B cell (primary cell): ENCODE data around the gene ZNF362. TPM values are rescaled to one million over a fixed set of nuclear protein-coding genes. Genes with fewer than 3 reads are reported as not detected.

ENCODE experiments used
- ATAC-seq: fragments of 200-7000 bp; cut with Tn5 transposase; one replicate; pipeline ENCODE4 v1.10.0; 2021; ENCODE audit warnings: low read depth, mild to moderate bottlenecking, moderate number of reproducible peaks, moderate library complexity
- CTCF ChIA-PET: fragments of 350-600 bp; sonication (Branson Sonifier 250); formaldehyde crosslinking; loops from one replicate; lab custom pipeline; 2021; ENCODE audit warnings: antibody characterized with exemption, inconsistent platforms; lab: Charles Lee
- POLR2A ChIA-PET: fragments of 350-600 bp; sonication (Branson Sonifier 250); formaldehyde crosslinking; loops from one replicate; lab custom pipeline; 2021; ENCODE audit warnings: antibody characterized with exemption; lab: Charles Lee
- DNase-seq: peaks from one replicate; pipeline ENCODE4 v3.0.0; 2013
- H2AFZ ChIP-seq: 2 replicates; pipeline ENCODE4 v1.6.1; 2012; ENCODE audit warnings: mild to moderate bottlenecking, low read depth, low read length; ENCODE audit not compliant: insufficient read depth, poor library complexity, severe bottlenecking
- H3K27ac ChIP-seq, 2 donors: 1 replicate in 1 of 2; 2 replicates in 1 of 2; pipeline ENCODE4 v1.5.1; 2012 to 2013; ENCODE audit warnings: low read length in 2 of 2, mild to moderate bottlenecking in 2 of 2, moderate library complexity in 1 of 2
- H3K27me3 ChIP-seq, 4 experiments: fragments of 200-600 bp in 1 of 4; sonication (generic) in 1 of 4; replicated peaks in 1 of 4; 1 replicate in 2 of 4; 2 replicates in 2 of 4; pipeline versions ENCODE4 v1.6.1 to v1.7.0; 2013 to 2016; ENCODE audit warnings: low read length in 3 of 4, mild to moderate bottlenecking in 2 of 4, mixed read lengths in 1 of 4, moderate library complexity in 1 of 4; ENCODE audit not compliant: insufficient read depth in 4 of 4, control insufficient read depth in 3 of 4; ENCODE audit errors: control extremely low read depth in 1 of 4
- H3K36me3 ChIP-seq, 2 experiments: replicated peaks in 1 of 2; 1 replicate in 1 of 2; 2 replicates in 1 of 2; pipeline versions ENCODE4 v1.6.1 to v1.7.1; 2013; ENCODE audit warnings: low read length in 1 of 2; ENCODE audit not compliant: insufficient read depth in 2 of 2, control insufficient read depth in 1 of 2; ENCODE audit errors: control extremely low read depth in 1 of 2, extremely low read depth in 1 of 2
- H3K4me1 ChIP-seq, 2 donors: fragments of 200-600 bp in 1 of 2; sonication (generic) in 1 of 2; 1 replicate in 1 of 2; 2 replicates in 1 of 2; pipeline versions ENCODE4 v1.5.1 to v1.6.1; 2013 to 2017; ENCODE audit warnings: low read length in 2 of 2; ENCODE audit not compliant: control insufficient read depth in 2 of 2, insufficient read depth in 2 of 2
- H3K4me2 ChIP-seq: replicated peaks from 2 replicates; pipeline ENCODE3; 2012; ENCODE audit warnings: mild to moderate bottlenecking, low read depth, low read length; ENCODE audit not compliant: poor library complexity, severe bottlenecking
- H3K4me3 ChIP-seq, 5 experiments: fragments of 200-600 bp in 1 of 5; sonication (generic) in 1 of 5; 1 replicate in 3 of 5; 2 replicates in 2 of 5; pipeline versions ENCODE4 v1.5.1 to v1.7.0; 2011 to 2016; ENCODE audit warnings: low read length in 4 of 5, mild to moderate bottlenecking in 4 of 5, low read depth in 2 of 5, control low read depth in 1 of 5, moderate library complexity in 1 of 5; ENCODE audit not compliant: insufficient read depth in 1 of 5; ENCODE audit errors: control extremely low read depth in 1 of 5, extremely low read depth in 1 of 5
- H3K79me2 ChIP-seq: fragments of 200-600 bp; sonication (generic); one replicate; pipeline ENCODE4 v1.6.0; 2016; ENCODE audit warnings: low read length; ENCODE audit not compliant: control insufficient read depth, insufficient read depth
- H3K9ac ChIP-seq: fragments of 200-600 bp; sonication (generic); 2 replicates; pipeline ENCODE4 v1.6.1; 2017; ENCODE audit warnings: mild to moderate bottlenecking, low read length, moderate library complexity
- H3K9me3 ChIP-seq, 3 donors: one replicate each; pipeline versions ENCODE4 v1.6.1 to v1.7.1; 2013; ENCODE audit warnings: low read length in 2 of 3; ENCODE audit not compliant: control insufficient read depth in 2 of 3, insufficient read depth in 1 of 3; ENCODE audit errors: control extremely low read depth in 1 of 3
- H4K20me1 ChIP-seq: 2 replicates; pipeline ENCODE4 v1.6.0; 2012; ENCODE audit warnings: mild to moderate bottlenecking, low read length; ENCODE audit not compliant: insufficient read depth, control insufficient read depth, poor library complexity, severe bottlenecking
- H3K27ac Mint-ChIP-seq: one replicate; pipeline ENCODE4 v1.8.0; 2021; ENCODE audit warnings: mixed read lengths
- H3K27me3 Mint-ChIP-seq: one replicate; pipeline ENCODE4 v1.8.0; 2021; ENCODE audit warnings: mixed read lengths
- H3K4me1 Mint-ChIP-seq: one replicate; pipeline ENCODE4 v1.8.0; 2021; ENCODE audit warnings: mixed read lengths
- H3K4me3 Mint-ChIP-seq: one replicate; pipeline ENCODE4 v1.8.0; 2021; ENCODE audit warnings: mixed read lengths
- H3K9me3 Mint-ChIP-seq: one replicate; pipeline ENCODE4 v1.8.0; 2022; ENCODE audit warnings: mixed read lengths; ENCODE audit not compliant: insufficient read depth
- CTCF ChIP-seq: fragments of 200-600 bp; IDR thresholded peaks from one replicate; pipeline ENCODE4 v1.8.0; 2022; ENCODE audit warnings: antibody characterized with exemption, mild to moderate bottlenecking
- EZH2 ChIP-seq: IDR thresholded peaks from 2 replicates; pipeline ENCODE4 v1.6.1; 2012; ENCODE audit warnings: borderline replicate concordance, low read depth, mild to moderate bottlenecking, moderate library complexity, low read length; ENCODE audit not compliant: insufficient read depth, poor library complexity, severe bottlenecking
- WGBS: methylation state at CpG from one replicate; pipeline ENCODE4 v1.1.5; 2013; ENCODE audit warnings: missing lambda C conversion rate; ENCODE audit not compliant: insufficient coverage; 5-methylcytosine and 5-hydroxymethylcytosine counted together
- intact Hi-C: fragments of 100-400 bp; cut with micrococcal nuclease; formaldehyde crosslinking; loops from one replicate; pipeline ENCODE4 v1.10.0; 2022
- polyA plus RNA-seq: library from polyadenylated mRNA; depleted of rRNA; stranded (reverse); fragments of >200 nt; gene quantifications from 2 replicates; pipeline ENCODE4 v1.2.3, GENCODE V29; 2012
- total RNA-seq, 2 donors: library from RNA; stranded (reverse); fragments of 120-200 nt in 1 of 2; gene quantifications; 1 replicate in 1 of 2; 2 replicates in 1 of 2; pipeline versions ENCODE4 v1.2.3 to v1.2.4, GENCODE V29; 2013 to 2022

Gene ZNF362
- total and polyA plus RNA-seq, 2 donors (not counting 1 experiment from before 2014, with no cell fraction given): 14.0 to 20.4 TPM

GRCh38 chr1:33317946-33318345 is 61.7 kb downstream of the ZNF362 start:
- Histone ChIP-seq H3K4me3 (no peak overlapping the region), H3K79me2 (no peaks in the 10 kb centered on the region), H3K4me2 (no peak overlapping the region), H3K27ac (no peak overlapping the region), H4K20me1 (no peaks in the 10 kb centered on the region), H3K9me3 (no peaks in the 10 kb centered on the region), H3K9ac (no peak overlapping the region), H3K4me1 (no peaks in the 10 kb centered on the region), H3K36me3 (no peaks in the 10 kb centered on the region), H2AFZ (no peak overlapping the region), H3K27me3 (no peaks in the 10 kb centered on the region)
- ChIA-PET POLR2A (no interaction called here), CTCF (no interaction called here)
- 40% methylated on average over 5 of the region's 6 CpGs for WGBS
- no peak for ATAC-seq
- TF ChIP-seq EZH2 (no peak), CTCF (no peak)
- Mint-ChIP-seq H3K4me3 (no peak overlapping the region), H3K27ac (no peak overlapping the region), H3K27me3 (peaks cover under 1% of the 10 kb centered on the region), H3K4me1 (no peaks in the 10 kb centered on the region), H3K9me3 (no peaks in the 10 kb centered on the region)
- no peak for DNase-seq
- intact Hi-C loops: no loop called here

- no peak overlapping the region for H2AFZ ChIP-seq
- no peak overlapping the region for H3K27ac ChIP-seq
- no peak overlapping the region for H3K9ac ChIP-seq
- intact Hi-C loops: no loop called here
- ChIA-PET POLR2A (no interaction called here), CTCF (interaction anchor here (0.6 kb wide), 1 partner anchor 427 kb away, joined by 3 read pairs; no protein-coding TSS in a partner anchor)
- Mint-ChIP-seq H3K4me1 (no peaks in the 10 kb centered on the region), H3K4me3 (no peak overlapping the region), H3K27me3 (no peaks in the 10 kb centered on the region), H3K9me3 (no peaks in the 10 kb centered on the region), H3K27ac (no peak overlapping the region)
- DNase-seq (no peak), ATAC-seq (no peak)
- peaks cover 0 to 10% of the 10 kb centered on the region in 2 experiments for H3K36me3 ChIP-seq
- no peaks in the 10 kb centered on the region for H4K20me1 ChIP-seq
- WGBS: 99% methylated on average over 7 of the region's 9 CpGs
- H3K79me2 ChIP-seq: no peaks in the 10 kb centered on the region
- no peaks in the 10 kb centered on the region for H3K9me3 ChIP-seq
- no peak overlapping the region for H3K4me2 ChIP-seq
- no peaks in the 10 kb centered on the region for H3K4me1 ChIP-seq
- no peak overlapping the region for H3K4me3 ChIP-seq
- H3K27me3 ChIP-seq: no peaks in the 10 kb centered on the region
- TF ChIP-seq CTCF: no peak
- no peak for TF ChIP-seq EZH2
Measured at GRCh38 chr1:33319186-33319948, 63.1 kb downstream of the ZNF362 start.
